Measurements from ENCODE around the gene SMOC2.

Gene SMOC2

GRCh38 chr6:168440520-168441433 is at the start of gene SMOC2:
TSS of gene SMOC2 (plus strand) at chr6:168441184. CDS start at chr6:168441371, 187 bp downstream.
- no peak for DNase-seq

- DNase-seq: no peak
These were observed 47.7 kb upstream of the SMOC2 start for GRCh38 chr6:168393126-168393870.

- no peak for DNase-seq
These were observed 46.4 kb upstream of the SMOC2 start for GRCh38 chr6:168394606-168395005.

GRCh38 chr6:168395983-168396382 is 45.0 kb upstream of the SMOC2 start:
- DNase-seq: no peak

- DNase-seq: no peak
These were observed 44.4 kb upstream of the SMOC2 start for GRCh38 chr6:168396561-168396960.

GRCh38 chr6:168397012-168397411 is 44.0 kb upstream of the SMOC2 start:
- no peak for DNase-seq

GRCh38 chr6:168400037-168400436 is 40.9 kb upstream of the SMOC2 start:
- no peak for DNase-seq

GRCh38 chr6:168403370-168404005 is 37.5 kb upstream of the SMOC2 start:
- no peak for DNase-seq

GRCh38 chr6:168404560-168404959 is 36.4 kb upstream of the SMOC2 start:
- DNase-seq: no peak

- DNase-seq: no peak
These were observed 33.1 kb upstream of the SMOC2 start for GRCh38 chr6:168407842-168408241.

- DNase-seq: no peak
These were observed 32.4 kb upstream of the SMOC2 start for GRCh38 chr6:168408504-168409136.

- no peak for DNase-seq
These were observed 30.9 kb upstream of the SMOC2 start for GRCh38 chr6:168410035-168410434.

- DNase-seq: no peak
These were observed 30.4 kb upstream of the SMOC2 start for GRCh38 chr6:168410554-168411011.

GRCh38 chr6:168411130-168411529 is 29.9 kb upstream of the SMOC2 start:
- DNase-seq: no peak

GRCh38 chr6:168411793-168412192 is 29.2 kb upstream of the SMOC2 start:
- no peak for DNase-seq

GRCh38 chr6:168412456-168412855 is 28.5 kb upstream of the SMOC2 start:
- no peak for DNase-seq

- no peak for DNase-seq
These were observed 27.8 kb upstream of the SMOC2 start for GRCh38 chr6:168413018-168413720.

- DNase-seq: no peak
These were observed 27.1 kb upstream of the SMOC2 start for GRCh38 chr6:168413856-168414255.

GRCh38 chr6:168414336-168415097 is 26.5 kb upstream of the SMOC2 start:
- DNase-seq: no peak

- DNase-seq: no peak
These were observed 25.6 kb upstream of the SMOC2 start for GRCh38 chr6:168415098-168415992.
